Panc1 (cell line): ENCODE data around the gene DMBT1. TPM values are rescaled to one million over a fixed set of nuclear protein-coding genes. Genes with fewer than 3 reads are reported as not detected.

Experiments
- ATAC-seq: fragments of 200-7000 bp; cut with Tn5 transposase; 2 replicates; pipeline ENCODE4 v1.9.1; 2020; ENCODE audit warnings: mild to moderate bottlenecking, moderate library complexity
- BruUV-seq: library from RNA; stranded (reverse); fragments of 400-500 nt; replicated peaks from 2 replicates; lab custom pipeline; 2021; lab: Mats Ljungman, UMichigan
- CTCF ChIA-PET: fragments of 300-600 bp; sonication (Branson Sonifier 250); formaldehyde crosslinking; loops from one replicate; lab custom pipeline; 2022; ENCODE audit warnings: antibody characterized with exemption; lab: Charles Lee
- POLR2A ChIA-PET: fragments of 300-600 bp; sonication (Branson Sonifier 250); formaldehyde crosslinking; loops from one replicate; lab custom pipeline; 2022; ENCODE audit warnings: antibody characterized with exemption; lab: Charles Lee
- DNase-seq: peaks from one replicate; pipeline ENCODE4 v3.0.0-alpha.2; 2010; ENCODE audit warnings: low read depth, low spot score
- H3K27ac ChIP-seq: 2 replicates; pipeline ENCODE4 v1.5.1; 2011; ENCODE audit warnings: mild to moderate bottlenecking, low read length, inconsistent platforms
- H3K27me3 ChIP-seq: fragments of 200-500 bp; sonication (Bioruptor generic); 2 replicates; pipeline ENCODE4 v1.6.0; 2014; ENCODE audit warnings: low read length, inconsistent platforms; ENCODE audit not compliant: control insufficient read depth, insufficient read depth
- H3K36me3 ChIP-seq: fragments of 200-500 bp; sonication (Bioruptor generic); 2 replicates; pipeline ENCODE4 v1.5.1; 2014; ENCODE audit warnings: inconsistent platforms, mild to moderate bottlenecking, low read length, moderate library complexity; ENCODE audit not compliant: control insufficient read depth, insufficient read depth
- H3K4me1 ChIP-seq: 2 replicates; pipeline ENCODE4 v1.5.1; 2011; ENCODE audit warnings: inconsistent platforms, mild to moderate bottlenecking, low read length, moderate library complexity; ENCODE audit not compliant: control insufficient read depth, insufficient read depth
- H3K4me3 ChIP-seq, 2 experiments: 2 replicates each; pipeline ENCODE4 v1.5.1; 2011 to 2012; ENCODE audit warnings: low read depth in 2 of 2, low read length in 2 of 2, mild to moderate bottlenecking in 2 of 2, inconsistent platforms in 1 of 2, moderate library complexity in 1 of 2
- H3K9me3 ChIP-seq: fragments of 200-500 bp; sonication (Bioruptor generic); 2 replicates; pipeline ENCODE4 v1.5.1; 2014; ENCODE audit warnings: low read depth, mild to moderate bottlenecking, inconsistent platforms, low read length, moderate library complexity; ENCODE audit not compliant: control insufficient read depth, insufficient read depth
- POLR2AphosphoS5 ChIP-seq: IDR thresholded peaks from 2 replicates; pipeline ENCODE4 v1.6.1; 2012; ENCODE audit warnings: mild to moderate bottlenecking, low read depth, low read length, moderate library complexity
- SIN3A ChIP-seq: IDR thresholded peaks from 2 replicates; pipeline ENCODE4 v1.6.1; 2012; ENCODE audit warnings: low read depth, mild to moderate bottlenecking, low read length, moderate library complexity, borderline replicate concordance; ENCODE audit not compliant: insufficient read depth
- TCF7L2 ChIP-seq: IDR thresholded peaks from 2 replicates; pipeline ENCODE4 v1.6.1; 2011; ENCODE audit warnings: mild to moderate bottlenecking, low read depth, low read length, inconsistent platforms
- in situ Hi-C: cut with HindIII; loops from 2 replicates; pipeline ENCODE4 v1.10.0; 2016; ENCODE audit warnings: low sequenced_read_pairs, low pct_unique_long_range_greater_than_20kb
- intact Hi-C: fragments of 100-400 bp; cut with micrococcal nuclease; formaldehyde crosslinking; loops from one replicate; pipeline ENCODE4 v1.10.0; 2022; ENCODE audit not compliant: unreplicated experiment
- total RNA-seq: library from RNA; stranded (reverse); gene quantifications from one replicate; pipeline ENCODE4 v1.2.1, GENCODE V29; 2021; ENCODE audit not compliant: unreplicated experiment
- TF ChIP-seq, protein P1 (sequence below): fragments of 450-650 bp; IDR thresholded peaks from 2 replicates; pipeline ENCODE4 v1.5.1; 2017; ENCODE audit warnings: mild to moderate bottlenecking
- TF ChIP-seq, protein P2 (sequence below), 2 experiments: IDR thresholded peaks; 2 replicates each; pipeline ENCODE4 v1.6.1; 2011 to 2012; ENCODE audit warnings: low read depth in 2 of 2, control low read depth in 1 of 2, low read length in 1 of 2, mild to moderate bottlenecking in 1 of 2, moderate library complexity in 1 of 2; ENCODE audit not compliant: insufficient read depth in 1 of 2

Gene DMBT1
- total RNA-seq, 1 experiment from 2014 or later: 0.05 TPM

DNA sequence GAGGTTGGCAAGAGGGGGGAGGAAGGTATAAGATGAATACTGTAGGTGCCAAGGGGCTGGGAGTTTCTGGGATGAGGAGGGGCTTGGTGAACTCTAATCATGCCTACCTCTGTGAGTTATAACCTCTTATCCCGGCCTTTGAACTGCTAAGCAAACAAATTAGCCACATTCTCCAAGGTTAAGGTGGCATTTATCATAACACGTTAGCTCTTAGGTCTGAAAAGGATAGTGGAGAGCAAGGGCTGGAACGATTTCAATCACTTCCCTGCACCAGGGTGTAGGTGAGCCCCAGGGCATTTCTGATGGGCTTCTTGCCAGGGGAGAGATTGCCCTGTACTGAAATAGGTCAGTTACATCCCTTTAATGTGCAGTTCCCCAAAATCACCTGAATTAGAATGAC is 28.6 kb upstream of the DMBT1 start:
- TF ChIP-seq, protein P1, sequence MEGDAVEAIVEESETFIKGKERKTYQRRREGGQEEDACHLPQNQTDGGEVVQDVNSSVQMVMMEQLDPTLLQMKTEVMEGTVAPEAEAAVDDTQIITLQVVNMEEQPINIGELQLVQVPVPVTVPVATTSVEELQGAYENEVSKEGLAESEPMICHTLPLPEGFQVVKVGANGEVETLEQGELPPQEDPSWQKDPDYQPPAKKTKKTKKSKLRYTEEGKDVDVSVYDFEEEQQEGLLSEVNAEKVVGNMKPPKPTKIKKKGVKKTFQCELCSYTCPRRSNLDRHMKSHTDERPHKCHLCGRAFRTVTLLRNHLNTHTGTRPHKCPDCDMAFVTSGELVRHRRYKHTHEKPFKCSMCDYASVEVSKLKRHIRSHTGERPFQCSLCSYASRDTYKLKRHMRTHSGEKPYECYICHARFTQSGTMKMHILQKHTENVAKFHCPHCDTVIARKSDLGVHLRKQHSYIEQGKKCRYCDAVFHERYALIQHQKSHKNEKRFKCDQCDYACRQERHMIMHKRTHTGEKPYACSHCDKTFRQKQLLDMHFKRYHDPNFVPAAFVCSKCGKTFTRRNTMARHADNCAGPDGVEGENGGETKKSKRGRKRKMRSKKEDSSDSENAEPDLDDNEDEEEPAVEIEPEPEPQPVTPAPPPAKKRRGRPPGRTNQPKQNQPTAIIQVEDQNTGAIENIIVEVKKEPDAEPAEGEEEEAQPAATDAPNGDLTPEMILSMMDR: no peak
- TF ChIP-seq SIN3A: no peak
- H3K27me3 ChIP-seq: peaks cover 16% of the 10 kb centered on the region
- no peak overlapping the region for H3K27ac ChIP-seq
- DNase-seq (no peak), ATAC-seq (no peak)
- H3K4me3 ChIP-seq: no peak overlapping the region
- intact Hi-C loops (no loop called here), in situ Hi-C loops (no loop called here)
- POLR2A ChIA-PET: no interaction called here
- H3K9me3 ChIP-seq: no peaks in the 10 kb centered on the region
- BruUV-seq: no TSS peak
- CTCF ChIA-PET: no interaction called here
- H3K4me1 ChIP-seq: no peaks in the 10 kb centered on the region
- no peaks in the 10 kb centered on the region for H3K36me3 ChIP-seq

- no TSS peak for BruUV-seq
- H3K4me3 ChIP-seq: no peak overlapping the region
- in situ Hi-C loops: no loop called here
- TF ChIP-seq POLR2AphosphoS5: no peak
- no peak for TF ChIP-seq SIN3A
- TF ChIP-seq, protein P2, sequence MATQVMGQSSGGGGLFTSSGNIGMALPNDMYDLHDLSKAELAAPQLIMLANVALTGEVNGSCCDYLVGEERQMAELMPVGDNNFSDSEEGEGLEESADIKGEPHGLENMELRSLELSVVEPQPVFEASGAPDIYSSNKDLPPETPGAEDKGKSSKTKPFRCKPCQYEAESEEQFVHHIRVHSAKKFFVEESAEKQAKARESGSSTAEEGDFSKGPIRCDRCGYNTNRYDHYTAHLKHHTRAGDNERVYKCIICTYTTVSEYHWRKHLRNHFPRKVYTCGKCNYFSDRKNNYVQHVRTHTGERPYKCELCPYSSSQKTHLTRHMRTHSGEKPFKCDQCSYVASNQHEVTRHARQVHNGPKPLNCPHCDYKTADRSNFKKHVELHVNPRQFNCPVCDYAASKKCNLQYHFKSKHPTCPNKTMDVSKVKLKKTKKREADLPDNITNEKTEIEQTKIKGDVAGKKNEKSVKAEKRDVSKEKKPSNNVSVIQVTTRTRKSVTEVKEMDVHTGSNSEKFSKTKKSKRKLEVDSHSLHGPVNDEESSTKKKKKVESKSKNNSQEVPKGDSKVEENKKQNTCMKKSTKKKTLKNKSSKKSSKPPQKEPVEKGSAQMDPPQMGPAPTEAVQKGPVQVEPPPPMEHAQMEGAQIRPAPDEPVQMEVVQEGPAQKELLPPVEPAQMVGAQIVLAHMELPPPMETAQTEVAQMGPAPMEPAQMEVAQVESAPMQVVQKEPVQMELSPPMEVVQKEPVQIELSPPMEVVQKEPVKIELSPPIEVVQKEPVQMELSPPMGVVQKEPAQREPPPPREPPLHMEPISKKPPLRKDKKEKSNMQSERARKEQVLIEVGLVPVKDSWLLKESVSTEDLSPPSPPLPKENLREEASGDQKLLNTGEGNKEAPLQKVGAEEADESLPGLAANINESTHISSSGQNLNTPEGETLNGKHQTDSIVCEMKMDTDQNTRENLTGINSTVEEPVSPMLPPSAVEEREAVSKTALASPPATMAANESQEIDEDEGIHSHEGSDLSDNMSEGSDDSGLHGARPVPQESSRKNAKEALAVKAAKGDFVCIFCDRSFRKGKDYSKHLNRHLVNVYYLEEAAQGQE (IDR thresholded peaks at IDR 0.05; ENCODE audit: insufficient read depth in 1 of 2, low read depth in 2 of 2, low read length in 1 of 2): no peak
- TF ChIP-seq, protein P1: no peak
- TF ChIP-seq TCF7L2: no peak
- ATAC-seq (no peak), DNase-seq (no peak)
- POLR2A ChIA-PET: no interaction called here
- no peaks in the 10 kb centered on the region for H3K4me1 ChIP-seq
- intact Hi-C loops: no loop called here
- no peak overlapping the region for H3K27ac ChIP-seq
- no peaks in the 10 kb centered on the region for H3K36me3 ChIP-seq
- CTCF ChIA-PET: no interaction called here
- no peaks in the 10 kb centered on the region for H3K9me3 ChIP-seq
- peaks cover 16% of the 10 kb centered on the region for H3K27me3 ChIP-seq
These were observed 27.8 kb upstream of the DMBT1 start for GRCh38 chr10:122532601-122533296.
